GM19025 (cell line): ENCODE results near the gene CFAP65.

ENCODE experiments used
- ATAC-seq: cut with Tn5 transposase; IDR thresholded peaks from one replicate; pipeline ENCODE4 v1.9.1; 2021; ENCODE audit warnings: mild to moderate bottlenecking, low read depth, moderate library complexity; ENCODE audit not compliant: unreplicated experiment

Gene CFAP65

DNA sequence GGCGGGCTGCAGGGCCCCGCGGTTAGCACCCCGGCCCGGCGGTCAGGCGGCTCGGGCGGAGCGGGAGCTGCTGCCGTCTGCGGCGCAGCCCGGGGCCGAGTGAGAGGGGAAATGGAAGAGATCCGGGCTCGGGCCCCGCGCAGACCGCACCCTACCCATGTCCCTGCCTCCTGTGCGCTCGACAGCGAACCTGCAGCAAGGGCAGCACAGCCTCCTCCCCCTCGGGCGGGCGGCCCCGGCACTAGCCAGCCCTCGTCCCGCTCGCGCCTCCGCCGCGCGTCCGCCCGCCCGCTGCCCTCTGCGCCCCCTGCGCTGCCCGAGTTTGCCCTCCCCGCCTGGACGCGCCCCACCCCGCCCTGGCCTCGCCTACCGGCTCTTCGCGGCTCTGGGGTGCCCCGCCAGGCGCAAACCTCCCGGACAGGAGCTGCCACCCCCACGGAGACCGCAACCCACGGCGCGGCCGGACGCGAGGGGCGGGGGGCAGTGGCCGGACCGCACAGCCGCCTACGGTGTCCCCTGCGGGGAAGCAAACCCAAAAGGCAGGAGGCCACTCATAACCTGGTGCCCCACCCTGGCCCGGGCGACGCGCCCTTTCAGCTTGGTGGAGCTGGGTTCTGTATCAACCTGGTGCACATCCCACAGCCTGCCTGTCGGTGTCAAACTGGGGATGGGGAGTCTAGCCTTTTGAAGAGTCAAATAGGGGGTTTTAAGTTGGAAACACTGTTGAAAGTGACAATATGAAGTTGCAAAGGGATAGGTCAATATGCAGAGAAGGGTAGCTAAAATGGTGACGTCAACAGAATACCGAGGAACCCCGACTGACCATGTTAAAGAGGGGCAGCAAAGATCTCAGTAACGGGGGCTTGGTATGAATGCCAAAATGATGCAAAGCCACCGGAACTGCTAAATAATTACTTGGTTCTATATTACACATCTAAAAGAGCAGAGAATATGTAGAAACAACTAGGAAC is 19.8 kb upstream of the CFAP65 start, which contains the start of gene IHH:
Gene IHH, minus strand, starts transcription at position 101 of the 971 bp plus-strand sequence. CDS start 454 bp downstream, outside the sequence.
- ATAC-seq, result no peak

GRCh38 chr2:219059725-219060682 is 18.7 kb upstream of the CFAP65 start:
- no peak for ATAC-seq

GRCh38 chr2:219059375-219059724 is 18.0 kb upstream of the CFAP65 start:
- no peak for ATAC-seq

GRCh38 chr2:219058541-219059374 is 17.4 kb upstream of the CFAP65 start:
- no peak for ATAC-seq

DNA sequence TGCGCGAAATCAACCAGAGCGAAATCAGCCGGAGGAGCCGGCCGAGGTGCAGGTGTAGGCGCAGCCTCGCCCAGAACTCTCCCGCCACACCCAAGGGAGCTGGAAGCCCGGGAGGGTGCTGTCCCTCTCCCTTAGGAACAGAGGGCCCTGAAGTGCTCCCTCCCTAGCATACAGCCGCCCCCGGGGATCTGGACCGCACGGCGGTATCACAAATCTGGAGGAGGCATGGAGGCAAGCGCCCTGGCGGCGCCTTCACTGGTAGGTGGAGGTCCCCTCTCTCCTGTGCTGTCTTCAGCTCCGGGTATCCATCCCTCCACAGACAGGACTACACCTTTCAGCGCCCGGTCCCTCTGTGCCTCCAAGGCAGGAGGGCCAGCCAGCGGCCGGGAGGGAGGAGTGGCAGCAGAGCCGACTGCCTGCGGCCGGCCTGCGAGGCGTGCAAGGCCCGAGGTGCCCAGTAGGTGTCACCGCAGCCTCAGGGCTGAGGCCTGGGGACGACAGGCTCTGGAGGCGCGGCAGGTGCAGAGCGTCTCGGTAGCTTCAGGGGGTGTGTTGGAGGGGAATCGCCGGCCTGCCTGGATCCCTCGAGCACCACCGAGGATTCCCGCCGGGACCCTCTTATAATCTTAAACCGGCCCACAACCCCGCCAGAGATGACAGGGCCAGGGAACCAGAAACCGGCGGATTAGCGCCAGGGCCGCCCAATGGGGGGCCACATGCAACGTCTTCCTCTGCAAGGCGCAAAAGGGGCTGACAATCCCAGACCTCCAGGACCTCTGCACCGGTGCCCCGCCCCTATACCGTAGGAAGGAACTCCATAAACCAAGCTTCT is 16.6 kb upstream of the CFAP65 start:
- ATAC-seq, result peak; percentile 94

DNA sequence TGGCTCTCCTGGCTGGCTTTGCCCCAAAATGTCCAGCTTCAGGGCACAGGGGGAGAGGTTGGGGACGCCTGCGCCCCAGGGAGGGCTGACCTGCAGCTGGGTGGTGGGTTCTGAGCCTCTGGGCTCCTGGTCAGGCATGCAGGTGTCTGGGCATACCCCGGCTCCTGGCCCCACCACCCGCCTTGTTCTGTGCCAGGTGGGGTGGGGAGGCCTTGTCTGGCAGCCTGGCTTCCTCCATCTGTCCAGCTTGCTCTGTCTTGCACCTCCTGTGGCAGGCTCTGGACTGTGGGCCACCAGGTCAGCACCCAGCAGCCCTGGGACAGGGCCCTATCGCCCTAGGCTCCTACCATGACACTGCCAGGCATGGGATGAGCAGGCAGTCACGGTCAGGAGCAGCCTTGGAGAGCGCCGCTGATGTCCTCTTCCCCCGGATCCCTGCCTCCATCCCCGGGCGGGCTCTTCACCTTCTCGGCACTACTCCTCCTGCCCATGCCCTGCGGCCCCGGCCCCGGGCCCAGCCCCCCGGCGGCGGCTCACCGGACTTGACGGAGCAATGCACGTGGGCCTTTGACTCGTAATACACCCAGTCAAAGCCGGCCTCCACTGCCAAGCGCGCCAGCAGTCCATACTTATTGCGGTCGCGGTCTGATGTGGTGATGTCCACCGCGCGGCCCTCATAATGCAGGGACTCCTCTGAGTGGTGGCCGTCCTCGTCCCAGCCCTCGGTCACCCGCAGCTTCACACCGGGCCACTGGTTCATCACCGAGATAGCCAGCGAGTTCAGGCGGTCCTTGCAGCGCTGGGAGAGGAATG is 15.8 kb upstream of the CFAP65 start:
- ATAC-seq, result no peak

- ATAC-seq, result no peak
These were observed 15.0 kb upstream of the CFAP65 start for GRCh38 chr2:219056176-219056895.

DNA sequence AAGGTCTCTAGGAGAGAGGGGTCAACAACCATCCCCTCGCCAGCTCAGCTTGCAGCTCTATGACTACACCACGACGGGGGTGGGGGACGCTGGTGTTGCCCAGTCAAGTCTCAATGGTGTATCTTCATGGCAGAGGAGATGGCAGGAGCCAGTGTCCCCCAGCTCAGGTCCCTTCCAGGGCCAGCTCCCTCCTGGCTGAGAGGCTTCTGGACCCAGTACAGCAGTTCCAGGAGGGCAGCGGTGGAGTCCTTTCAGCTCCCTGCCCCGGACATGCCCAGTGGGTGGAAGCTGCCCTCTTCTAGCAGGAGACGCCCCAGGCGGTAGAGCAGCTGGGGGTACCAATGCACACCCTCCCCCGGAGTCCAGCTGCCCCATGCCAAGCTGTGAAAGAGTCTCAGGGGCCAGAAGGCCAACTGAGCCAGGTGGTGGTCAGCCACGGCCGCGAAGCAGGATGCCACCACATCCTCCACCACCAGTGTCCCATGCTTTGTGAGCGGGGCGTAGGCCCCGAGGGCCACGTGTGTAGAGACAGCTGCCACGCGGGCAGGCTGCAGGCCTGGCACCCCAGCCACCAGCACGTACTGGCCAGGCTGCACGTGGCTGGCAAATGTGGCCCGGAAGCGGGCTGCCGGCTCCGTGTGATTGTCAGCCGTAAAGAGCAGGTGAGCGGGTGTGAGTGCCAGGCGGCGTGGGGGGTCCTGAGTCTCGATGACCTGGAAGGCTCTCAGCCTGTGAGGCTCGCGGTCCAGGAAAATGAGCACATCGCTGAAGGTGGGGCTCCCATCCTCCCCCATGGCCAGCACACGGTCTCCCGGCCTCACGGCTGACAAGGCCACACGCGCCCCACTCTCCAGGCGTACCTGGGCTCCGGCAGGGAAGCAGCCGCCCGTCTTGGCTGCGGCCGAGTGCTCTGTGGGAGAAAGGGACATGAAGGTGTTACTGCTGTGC is 13.9 kb upstream of the CFAP65 start:
- no peak for ATAC-seq

DNA sequence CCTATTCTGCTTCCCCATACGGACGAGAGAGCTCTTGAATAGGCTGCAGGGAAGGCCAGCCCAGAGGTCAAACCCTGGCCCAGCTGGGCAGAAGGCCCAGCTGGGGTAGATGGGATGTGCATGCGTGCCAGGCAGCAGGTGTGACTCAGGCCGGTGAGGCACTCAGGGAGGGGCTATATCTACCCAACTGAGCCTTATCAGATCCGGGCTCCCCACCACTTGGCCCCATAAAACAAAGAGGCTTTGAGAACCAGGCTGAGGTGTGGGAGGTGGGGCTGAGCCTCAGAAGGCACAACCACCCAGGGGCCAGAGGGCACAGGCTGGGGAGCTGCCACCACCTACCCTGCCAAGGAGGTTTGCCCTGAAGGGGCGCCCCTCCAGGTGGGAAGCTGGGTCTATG is 8.0 kb upstream of the CFAP65 start:
- ATAC-seq, result no peak

DNA sequence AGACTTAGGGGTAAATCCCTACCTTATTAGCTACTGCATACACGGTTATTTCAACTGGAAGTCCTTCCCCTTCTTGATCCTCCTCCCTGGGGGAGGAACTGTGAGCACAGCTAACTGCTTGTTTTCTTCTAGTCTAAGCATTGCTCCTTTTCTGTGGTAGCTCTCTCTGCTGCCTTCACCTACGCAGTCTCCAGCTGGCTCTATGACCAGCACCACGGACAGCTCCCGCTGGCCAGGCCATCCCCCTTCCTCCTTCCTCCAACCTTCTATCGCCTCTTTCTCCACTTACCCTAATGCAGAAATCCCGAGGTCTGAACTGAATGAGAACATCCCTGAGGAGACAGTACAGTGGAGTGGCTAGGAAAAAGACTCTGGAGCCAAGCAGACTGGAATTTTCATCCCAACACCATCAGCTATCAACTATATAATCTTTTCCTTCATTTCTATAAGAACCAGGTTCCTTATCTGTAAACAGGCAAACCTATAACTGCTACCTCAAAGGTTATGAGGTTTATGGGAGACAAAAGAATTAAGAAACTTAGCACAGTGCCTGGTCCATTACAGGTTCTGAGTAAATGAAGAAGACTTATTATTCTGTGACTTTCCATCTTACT is 4.7 kb upstream of the CFAP65 start:
- ATAC-seq, result no peak

GRCh38 chr2:219042750-219043149 is 1.4 kb upstream of the CFAP65 start:
- no peak for ATAC-seq

GRCh38 chr2:219042157-219042556 is 841 bp upstream of the CFAP65 start:
- ATAC-seq, result no peak

DNA sequence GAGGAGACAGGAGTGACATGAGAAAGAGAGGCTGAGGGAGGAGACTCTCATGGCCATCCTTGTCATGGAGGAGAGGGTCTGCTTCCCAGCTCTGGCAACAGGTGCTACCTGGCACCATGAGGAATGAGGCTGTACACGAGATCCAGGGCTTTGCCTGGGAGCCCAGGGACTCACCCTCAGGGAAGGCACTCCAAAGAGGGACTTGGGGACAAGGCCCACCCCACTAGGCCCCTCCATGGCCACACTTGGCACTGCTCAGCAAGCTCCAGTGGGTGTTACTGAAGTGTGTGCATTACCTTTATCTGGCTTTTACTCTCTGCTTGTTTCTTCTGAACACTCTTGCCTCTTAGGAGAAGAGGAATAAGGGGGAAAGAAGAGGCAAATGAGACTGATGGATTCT is 2.7 kb downstream of the CFAP65 start:
- ATAC-seq, result no peak

- no peak for ATAC-seq
These were observed 3.4 kb downstream of the CFAP65 start for GRCh38 chr2:219037783-219038499.

DNA sequence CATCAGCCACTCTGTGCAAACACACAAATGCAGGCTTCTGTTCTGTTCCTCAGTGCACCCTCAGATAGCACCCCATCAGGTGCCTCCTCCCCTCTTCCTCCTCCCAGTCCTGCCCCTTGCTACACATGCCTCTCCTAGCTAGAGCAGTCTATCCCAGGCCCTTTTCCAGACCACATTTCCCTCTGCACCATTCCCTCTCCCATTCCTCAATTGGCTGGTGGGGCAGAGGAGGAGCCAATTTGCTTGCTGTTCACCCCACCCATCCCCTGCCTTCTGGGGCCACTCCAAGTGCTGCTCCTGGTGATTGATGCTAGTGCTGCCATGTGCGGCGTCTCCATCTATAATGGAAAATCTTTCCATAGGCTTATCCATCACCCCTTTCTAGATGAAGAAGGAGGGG is 5.4 kb downstream of the CFAP65 start:
- ATAC-seq, result no peak

GRCh38 chr2:219034823-219035222 is 6.5 kb downstream of the CFAP65 start:
- ATAC-seq, result no peak
